Aorta (tissue), 5 donors: Measurements from ENCODE around the gene PDE1C. TPM values are rescaled to one million over a fixed set of nuclear protein-coding genes. Genes with fewer than 3 reads are reported as not detected.

Experiments used
- ATAC-seq: fragments of 200-7000 bp; cut with Tn5 transposase; one replicate; pipeline ENCODE4 v1.9.1; 2022; ENCODE audit warnings: moderate library complexity; ENCODE audit not compliant: low FRiP score
- DNase-seq, 2 donors: peaks; one replicate each; pipeline ENCODE4 v3.0.0-alpha.2; 2020
- H3K27ac ChIP-seq, 2 donors: one replicate each; pipeline ENCODE4 v1.5.1; 2013; ENCODE audit warnings: low read length in 2 of 2, mild to moderate bottlenecking in 2 of 2, moderate library complexity in 2 of 2, control low read depth in 1 of 2, inconsistent platforms in 1 of 2, low read depth in 1 of 2
- H3K27me3 ChIP-seq, 2 donors: one replicate each; pipeline ENCODE4 v1.6.1; 2013; ENCODE audit warnings: control low read depth in 1 of 2, low read length in 1 of 2, mild to moderate bottlenecking in 1 of 2, moderate library complexity in 1 of 2; ENCODE audit not compliant: insufficient read depth in 2 of 2, control insufficient read depth in 1 of 2
- H3K36me3 ChIP-seq, 2 donors: one replicate each; pipeline ENCODE4 v1.6.1; 2013; ENCODE audit warnings: control low read depth in 1 of 2, low read length in 1 of 2, mild to moderate bottlenecking in 1 of 2; ENCODE audit not compliant: insufficient read depth in 2 of 2, control insufficient read depth in 1 of 2
- H3K4me1 ChIP-seq, 2 donors: one replicate each; pipeline ENCODE4 v1.6.1; 2013; ENCODE audit warnings: low read length in 2 of 2, control low read depth in 1 of 2, mild to moderate bottlenecking in 1 of 2, moderate library complexity in 1 of 2; ENCODE audit not compliant: insufficient read depth in 2 of 2, control insufficient read depth in 1 of 2
- H3K4me3 ChIP-seq, 2 donors: one replicate each; pipeline ENCODE4 v1.5.1; 2013; ENCODE audit warnings: low read length in 2 of 2, control low read depth in 1 of 2, mild to moderate bottlenecking in 1 of 2
- H3K9me3 ChIP-seq: one replicate; pipeline ENCODE4 v1.6.1; 2013; ENCODE audit warnings: mild to moderate bottlenecking, low read length; ENCODE audit not compliant: control insufficient read depth
- WGBS, 2 donors: extraction: QIAGEN DNeasy Blood & Tissue Kit; methylation state at CpG; one replicate each; pipeline ENCODE4 v1.1.7; 2013; 5-methylcytosine and 5-hydroxymethylcytosine counted together
- intact Hi-C, 2 donors: fragments of 100-400 bp; cut with DNase I; formaldehyde crosslinking; loops; one replicate each; pipeline versions ENCODE4 v1.14.2 to v1.15.0; 2022
- polyA plus RNA-seq, 2 donors: library from polyadenylated mRNA; stranded (reverse); fragments of 200-250 nt; gene quantifications; one replicate each; pipeline ENCODE4 v1.2.3, GENCODE V29; 2013
- total RNA-seq, 2 donors: library from RNA; stranded (reverse); fragmentation: NEBNext Ultra II Directional; extraction: Animal tissue kit (Norgen Biotek cat#: 25700); gene quantifications; one replicate each; pipeline ENCODE4 v1.2.1, GENCODE V29; 2021
- donor health status: healthy with polysubstance abuse.
- donor health status: Bipolar disorder and iron deficiency.
- donor health status: DM: no; HTN: no; CAD: no.
- donor health status: DM: no; HTN: no; CAD: no.
- donor health status: DM: yes; HTN: yes; CAD: no.

PDE1C gene
- total and polyA plus RNA-seq, 4 donors, result 0.84 to 7.1 (median 4.6) TPM

- Histone ChIP-seq H3K36me3 (no peaks in the 10 kb centered on the region), H3K4me3 (no peak overlapping the region), H3K27ac (no peak overlapping the region), H3K27me3 (no peaks in the 10 kb centered on the region), H3K9me3 (no peaks in the 10 kb centered on the region), H3K4me1 (no peaks in the 10 kb centered on the region)
- ATAC-seq (no peak), DNase-seq (no peak)
- WGBS, 2 donors, result 38 to 46% methylated on average over 2 of the region's 2 CpGs
- intact Hi-C loops, result loop anchor here in 1 of 2 donors (10.0 kb wide), 1 partner anchor 188 kb away; the partner anchor contains the start of gene PDE1C
Observed at GRCh38 chr7:31887006-31887405, 183.2 kb downstream of the PDE1C start.

- Histone ChIP-seq H3K4me1 (no peaks in the 10 kb centered on the region), H3K27ac (no peak overlapping the region), H3K9me3 (no peaks in the 10 kb centered on the region), H3K4me3 (no peak overlapping the region), H3K36me3 (no peaks in the 10 kb centered on the region), H3K27me3 (no peaks in the 10 kb centered on the region)
- intact Hi-C loops, result loop anchor here in 1 of 2 donors (10.0 kb wide), 1 partner anchor 190 kb away; the partner anchor contains the start of gene PDE1C
- WGBS, 2 donors, result 89 to 95% methylated on average over 2 of the region's 2 CpGs
- DNase-seq, result no peak
- ATAC-seq, result no peak
Observed at GRCh38 chr7:31885171-31885570, 185.0 kb downstream of the PDE1C start.

GRCh38 chr7:31883761-31884164 lies 186.4 kb downstream of the PDE1C start:
- 61 to 72% methylated on average over 3 of the region's 3 CpGs for WGBS, 2 donors
- Histone ChIP-seq H3K4me1 (no peaks in the 10 kb centered on the region), H3K9me3 (no peaks in the 10 kb centered on the region), H3K27me3 (no peaks in the 10 kb centered on the region), H3K4me3 (no peak overlapping the region), H3K27ac (peak overlapping the region in 1 of 2 donors; percentile 48), H3K36me3 (no peaks in the 10 kb centered on the region)
- intact Hi-C loops, result loop anchor here in 1 of 2 donors (5.0 to 10.0 kb wide), 2 partner anchors 191 to 279 kb away; partner anchors contain the start of gene PDE1C
- ATAC-seq, result no peak
- no peak for DNase-seq

GRCh38 chr7:31882187-31882586 lies 188.0 kb downstream of the PDE1C start:
- 29 to 34% methylated on average over 4 of the region's 4 CpGs for WGBS, 2 donors
- H3K4me1 ChIP-seq, result no peaks in the 10 kb centered on the region
- H3K4me3 ChIP-seq, result no peak overlapping the region
- no peaks in the 10 kb centered on the region for H3K27me3 ChIP-seq
- ATAC-seq (peak; percentile 52), DNase-seq (peak; percentile 50 to 74)
- H3K9me3 ChIP-seq, result no peaks in the 10 kb centered on the region
- no peak overlapping the region for H3K27ac ChIP-seq
- H3K36me3 ChIP-seq, result no peaks in the 10 kb centered on the region
- intact Hi-C loops, result loop anchor here in 1 of 2 donors (5.0 to 10.0 kb wide), 2 partner anchors 193 to 280 kb away; partner anchors contain the start of gene PDE1C

- H3K27ac ChIP-seq, result no peak overlapping the region
- intact Hi-C loops, result no loop called here
- WGBS, 2 donors, result 88% methylated on average over 9 of the region's 9 CpGs
Observed at GRCh38 chr7:31878875-31879274, 191.3 kb downstream of the PDE1C start.

GRCh38 chr7:31875424-31875823 lies 194.8 kb downstream of the PDE1C start:
- Histone ChIP-seq H3K27me3 (no peaks in the 10 kb centered on the region), H3K27ac (no peak overlapping the region), H3K4me3 (no peak overlapping the region), H3K9me3 (no peaks in the 10 kb centered on the region), H3K36me3 (no peaks in the 10 kb centered on the region), H3K4me1 (no peaks in the 10 kb centered on the region)
- DNase-seq (no peak), ATAC-seq (no peak)
- intact Hi-C loops, result no loop called here
- 81 to 84% methylated on average over 2 of the region's 2 CpGs for WGBS, 2 donors

More at GRCh38 chr7:31878875-31879274, 191.3 kb downstream of the PDE1C start:
- no peaks in the 10 kb centered on the region for H3K4me1 ChIP-seq
- H3K9me3 ChIP-seq, result no peaks in the 10 kb centered on the region
- H3K4me3 ChIP-seq, result no peak overlapping the region
- no peaks in the 10 kb centered on the region for H3K36me3 ChIP-seq
- ATAC-seq (no peak), DNase-seq (no peak)
- H3K27me3 ChIP-seq, result no peaks in the 10 kb centered on the region

GRCh38 chr7:31874631-31875386 lies 195.4 kb downstream of the PDE1C start:
- no peak overlapping the region for H3K27ac ChIP-seq
- no peak overlapping the region for H3K4me3 ChIP-seq
- DNase-seq (no peak), ATAC-seq (no peak)
- no peaks in the 10 kb centered on the region for H3K27me3 ChIP-seq
- no peaks in the 10 kb centered on the region for H3K4me1 ChIP-seq
- intact Hi-C loops, result no loop called here
- 94% methylated on average over 4 of the region's 4 CpGs for WGBS, 2 donors
- H3K9me3 ChIP-seq, result no peaks in the 10 kb centered on the region
- H3K36me3 ChIP-seq, result no peaks in the 10 kb centered on the region

GRCh38 chr7:31873816-31874597 lies 196.2 kb downstream of the PDE1C start:
- Histone ChIP-seq H3K9me3 (no peaks in the 10 kb centered on the region), H3K4me3 (no peak overlapping the region), H3K27ac (no peak overlapping the region), H3K4me1 (no peaks in the 10 kb centered on the region), H3K27me3 (no peaks in the 10 kb centered on the region), H3K36me3 (no peaks in the 10 kb centered on the region)
- DNase-seq, result no peak
- WGBS, 2 donors, result 54 to 64% methylated on average over 3 of the region's 3 CpGs
- ATAC-seq, result no peak
- intact Hi-C loops, result no loop called here
